GM21786 (cell line): ENCODE data around the gene LRRFIP1.
"Not testable (repeated sequence)": the region's sequence is repeated elsewhere in the genome, so short reads cannot be mapped to it uniquely, and the experiment has no call there.

Source experiments
- ATAC-seq: cut with Tn5 transposase; IDR thresholded peaks from one replicate; pipeline ENCODE4 v1.9.1; 2021; ENCODE audit not compliant: unreplicated experiment

LRRFIP1 gene, protein sequence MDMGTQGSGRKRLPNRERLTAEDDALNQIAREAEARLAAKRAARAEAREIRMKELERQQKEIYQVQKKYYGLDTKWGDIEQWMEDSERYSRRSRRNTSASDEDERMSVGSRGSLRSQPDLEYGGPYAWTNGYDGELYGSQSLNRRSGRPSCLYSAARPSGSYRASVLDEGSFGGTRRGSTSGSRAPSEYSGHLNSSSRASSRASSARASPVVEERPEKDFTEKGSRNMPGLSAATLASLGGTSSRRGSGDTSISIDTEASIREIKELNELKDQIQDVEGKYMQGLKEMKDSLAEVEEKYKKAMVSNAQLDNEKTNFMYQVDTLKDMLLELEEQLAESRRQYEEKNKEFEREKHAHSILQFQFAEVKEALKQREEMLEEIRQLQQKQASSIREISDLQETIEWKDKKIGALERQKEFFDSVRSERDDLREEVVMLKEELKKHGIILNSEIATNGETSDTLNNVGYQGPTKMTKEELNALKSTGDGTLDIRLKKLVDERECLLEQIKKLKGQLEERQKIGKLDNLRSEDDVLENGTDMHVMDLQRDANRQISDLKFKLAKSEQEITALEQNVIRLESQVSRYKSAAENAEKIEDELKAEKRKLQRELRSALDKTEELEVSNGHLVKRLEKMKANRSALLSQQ

DNA sequence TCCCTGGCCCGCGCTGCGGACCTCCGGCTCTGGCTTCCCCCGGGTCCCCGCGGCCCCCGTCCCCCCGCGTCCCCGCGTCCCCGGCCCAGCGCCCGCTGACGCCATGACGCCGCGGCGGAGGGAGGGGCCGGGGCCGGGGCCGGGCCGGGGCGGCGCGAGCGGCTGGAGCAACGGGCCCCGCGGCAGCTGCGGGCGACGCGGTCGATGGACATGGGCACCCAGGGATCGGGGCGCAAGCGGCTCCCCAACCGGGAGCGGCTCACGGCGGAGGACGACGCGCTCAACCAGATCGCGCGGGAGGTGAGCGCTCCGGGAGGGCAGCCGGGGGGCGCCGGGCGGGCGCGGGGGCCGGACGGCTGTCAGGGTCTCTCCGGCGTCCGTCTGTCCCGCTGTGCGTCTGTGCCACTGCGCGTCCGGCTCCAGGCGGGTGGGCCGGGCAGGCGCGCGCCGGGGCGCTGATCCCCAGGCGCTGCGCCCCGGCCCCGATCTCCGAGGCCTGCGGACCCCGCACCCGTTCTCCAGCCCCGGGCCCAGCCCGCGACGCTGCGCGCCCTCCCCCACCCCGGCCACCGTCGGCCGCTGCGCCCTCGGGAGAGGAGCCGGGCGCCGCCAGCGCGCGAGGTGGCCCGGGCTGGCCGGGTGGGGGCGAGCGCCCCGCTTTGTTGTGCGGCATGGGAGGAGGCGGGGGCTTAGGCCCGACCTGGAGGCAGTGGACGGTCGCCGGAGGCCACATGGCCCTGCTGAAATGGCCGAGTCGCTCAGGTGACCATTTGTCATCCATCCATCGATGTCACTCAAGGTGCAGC, at the start of gene LRRFIP1:
LRRFIP1 (plus strand) TSS at position 147 of the 806 bp plus-strand sequence; CDS start at position 205, 58 bp downstream.
- ATAC-seq = no peak

DNA sequence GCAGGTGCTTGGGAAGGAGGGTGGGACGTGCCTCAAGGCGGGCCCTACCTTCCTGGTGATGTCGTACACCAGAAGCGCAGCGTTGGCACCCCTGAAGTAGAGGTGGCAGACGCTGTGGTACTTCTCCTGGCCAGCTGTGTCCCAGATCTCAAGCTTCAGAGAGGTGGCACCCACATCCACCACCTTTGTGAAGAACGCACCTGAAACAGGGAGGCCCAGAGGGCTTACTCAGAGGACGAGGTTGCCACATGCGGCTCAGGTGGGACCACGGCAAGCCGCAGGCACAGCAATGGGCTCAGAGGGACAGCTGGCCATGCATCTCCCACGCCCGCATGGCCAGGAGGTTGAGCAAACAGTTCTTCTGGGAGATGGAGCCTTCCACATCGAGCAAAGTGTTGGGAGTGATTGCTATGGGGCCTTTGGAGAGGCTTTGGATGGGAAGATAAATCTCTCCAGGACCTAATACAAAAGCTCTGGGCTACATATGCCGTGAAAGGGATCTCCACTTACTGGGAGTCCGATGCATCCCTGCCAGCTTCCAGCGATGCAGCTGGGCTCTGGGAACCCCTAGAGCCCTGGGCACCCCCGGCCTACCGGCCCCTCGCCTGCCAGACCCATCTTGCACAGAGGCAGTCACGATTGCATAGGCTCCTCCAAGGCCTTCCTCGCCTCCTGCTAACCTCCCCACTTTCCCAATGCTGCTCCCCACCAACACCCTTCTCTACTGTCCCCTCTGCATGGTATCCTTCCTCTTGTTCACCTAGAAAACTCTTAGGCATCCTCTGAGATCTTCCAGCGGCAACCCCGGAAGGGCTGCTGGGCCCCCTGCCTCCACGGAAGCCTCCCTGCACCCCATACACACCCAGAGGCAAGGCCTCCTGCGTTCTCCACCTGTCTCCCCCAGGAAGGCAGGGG, 49.2 kb upstream of the LRRFIP1 start:
- no peak for ATAC-seq

DNA sequence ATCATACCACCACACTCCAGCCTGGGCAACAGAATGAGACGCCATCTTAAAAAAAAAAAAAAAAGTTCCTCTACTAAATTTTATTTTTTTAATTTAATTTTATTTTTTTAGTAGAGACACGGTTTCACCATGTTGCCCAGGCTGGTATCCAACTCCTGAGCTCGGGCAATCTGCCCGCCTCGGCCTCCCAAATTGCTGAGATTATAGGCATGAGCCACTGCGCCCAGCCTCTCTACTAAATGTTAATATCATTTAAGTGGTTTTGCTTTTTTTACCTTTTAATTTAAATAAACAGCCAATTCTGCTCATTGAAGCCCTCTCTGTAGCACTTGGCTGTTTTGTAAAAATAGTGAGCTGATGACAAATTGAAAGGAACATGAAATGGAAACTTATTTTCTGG, 46.1 kb upstream of the LRRFIP1 start:
- ATAC-seq = no peak

DNA sequence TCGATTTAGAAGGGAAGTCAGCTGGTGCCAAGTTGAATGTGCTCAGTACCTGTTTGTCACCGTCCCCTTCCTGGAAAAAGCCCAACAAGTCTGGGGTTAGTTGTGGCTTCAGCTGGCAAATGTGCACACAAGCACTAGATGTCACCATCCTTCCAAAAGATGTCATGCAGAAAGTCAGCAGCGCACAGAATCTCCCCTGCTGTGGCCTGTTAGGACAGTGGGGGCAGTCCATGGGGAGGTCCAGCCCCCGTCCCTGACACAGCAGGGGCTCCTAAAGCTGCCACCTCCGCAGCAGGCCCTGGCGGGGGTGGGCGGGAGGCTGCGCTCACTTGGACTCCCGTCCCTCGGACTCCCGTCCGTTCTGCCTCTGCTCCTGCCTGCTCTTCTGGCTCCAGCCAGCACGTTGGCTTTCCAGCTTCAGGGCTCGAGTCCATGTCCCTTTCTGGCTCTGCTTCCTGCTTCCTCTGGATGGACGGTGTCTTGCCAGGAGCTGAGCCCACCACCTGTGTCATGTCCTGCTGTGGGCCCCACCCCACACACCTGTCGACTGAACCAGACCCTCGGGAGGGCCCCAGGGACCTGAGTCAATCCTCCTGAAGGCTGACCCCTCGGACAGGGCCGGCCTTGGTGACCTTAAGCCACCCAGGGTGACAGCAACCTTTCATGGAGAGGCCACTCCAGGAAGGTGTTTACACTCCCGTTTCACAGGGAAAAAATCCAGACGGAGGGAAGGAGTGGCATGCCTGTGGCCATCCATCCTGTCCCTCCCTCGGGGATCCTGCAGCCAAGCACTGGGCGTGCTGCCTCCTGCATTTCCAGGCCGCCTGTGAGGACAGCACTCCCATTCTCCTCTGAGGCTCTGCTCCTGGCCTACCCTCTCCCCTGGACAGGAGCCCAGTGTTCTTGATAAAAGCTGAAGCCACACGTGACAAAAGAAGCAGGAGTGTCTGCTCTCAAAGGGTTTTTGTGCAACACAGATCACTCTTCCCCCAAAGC, 45.3 kb upstream of the LRRFIP1 start:
- ATAC-seq = peak; percentile 48

DNA sequence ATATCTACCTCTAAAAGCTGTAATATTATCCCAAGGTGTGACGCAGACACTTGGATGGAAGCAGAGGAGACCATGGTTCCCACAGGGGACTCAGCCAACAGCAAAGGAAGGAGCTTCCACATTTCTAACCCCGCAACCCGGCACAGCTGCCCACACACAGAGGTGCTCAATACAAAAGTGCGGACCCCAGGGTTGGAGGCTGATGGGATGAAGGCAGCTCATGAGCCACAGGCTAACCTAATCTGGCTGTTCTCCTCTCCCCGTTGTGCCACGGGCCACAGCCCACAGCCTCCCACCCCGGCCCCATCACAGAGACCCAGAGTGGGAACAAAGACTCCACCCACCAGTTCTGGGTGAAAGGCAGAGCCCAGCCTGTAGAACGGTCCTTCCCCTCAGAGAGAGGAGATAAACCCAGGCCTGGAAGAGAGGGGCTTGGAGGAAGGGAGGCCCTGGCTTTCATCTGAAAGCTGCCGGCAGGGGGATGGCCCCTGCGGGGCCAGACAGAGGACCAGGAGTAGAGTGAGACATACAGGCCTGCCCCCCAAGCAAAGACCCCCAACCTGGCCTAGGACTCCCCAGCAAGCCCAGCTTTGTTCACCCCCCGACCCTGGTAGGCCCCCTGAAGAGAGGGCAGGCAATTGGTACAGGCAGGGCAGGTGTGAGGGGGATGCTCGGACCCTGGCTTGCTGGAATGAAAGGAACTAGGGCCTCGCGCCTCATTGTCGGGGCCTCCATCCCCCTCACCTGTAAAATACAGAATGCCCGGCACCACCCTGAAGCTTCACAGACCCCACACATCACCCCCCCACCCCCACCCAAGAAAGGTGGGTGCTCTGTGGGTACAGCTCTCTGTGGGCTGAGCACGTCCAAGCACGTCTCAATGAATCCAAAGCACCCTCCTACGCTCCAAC, 43.7 kb upstream of the LRRFIP1 start:
- no peak for ATAC-seq

DNA sequence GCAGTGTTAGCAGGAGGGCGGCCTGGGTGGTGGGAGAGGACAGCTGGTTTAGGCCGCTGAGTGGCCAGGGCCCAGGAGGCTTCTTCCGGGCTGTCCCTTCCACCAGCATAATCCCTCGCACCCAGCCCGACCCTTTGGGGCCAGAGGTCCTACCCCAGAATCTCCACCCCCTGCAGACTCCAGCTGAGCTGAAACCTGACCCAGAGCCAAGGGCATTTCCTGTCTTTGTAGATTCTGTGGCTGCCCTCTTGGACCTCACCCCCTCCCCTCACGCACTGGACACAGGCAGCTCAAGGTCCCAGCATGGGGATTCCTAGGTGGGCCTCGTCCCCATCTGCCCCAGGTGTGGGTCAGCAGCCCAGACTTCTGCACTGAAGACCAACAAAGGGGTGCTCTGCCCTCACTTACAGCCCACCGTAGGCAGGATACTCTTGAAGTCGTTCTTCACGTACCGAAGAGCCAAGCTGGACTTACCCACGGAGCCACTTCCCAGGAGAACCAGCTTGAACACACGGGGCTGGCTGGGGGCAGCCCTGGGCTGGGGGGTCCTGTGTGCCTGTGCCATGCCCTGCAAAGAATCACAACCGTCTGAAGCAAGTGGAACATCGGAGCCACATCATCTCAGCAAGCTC, 41.7 kb upstream of the LRRFIP1 start:
- no peak for ATAC-seq

DNA sequence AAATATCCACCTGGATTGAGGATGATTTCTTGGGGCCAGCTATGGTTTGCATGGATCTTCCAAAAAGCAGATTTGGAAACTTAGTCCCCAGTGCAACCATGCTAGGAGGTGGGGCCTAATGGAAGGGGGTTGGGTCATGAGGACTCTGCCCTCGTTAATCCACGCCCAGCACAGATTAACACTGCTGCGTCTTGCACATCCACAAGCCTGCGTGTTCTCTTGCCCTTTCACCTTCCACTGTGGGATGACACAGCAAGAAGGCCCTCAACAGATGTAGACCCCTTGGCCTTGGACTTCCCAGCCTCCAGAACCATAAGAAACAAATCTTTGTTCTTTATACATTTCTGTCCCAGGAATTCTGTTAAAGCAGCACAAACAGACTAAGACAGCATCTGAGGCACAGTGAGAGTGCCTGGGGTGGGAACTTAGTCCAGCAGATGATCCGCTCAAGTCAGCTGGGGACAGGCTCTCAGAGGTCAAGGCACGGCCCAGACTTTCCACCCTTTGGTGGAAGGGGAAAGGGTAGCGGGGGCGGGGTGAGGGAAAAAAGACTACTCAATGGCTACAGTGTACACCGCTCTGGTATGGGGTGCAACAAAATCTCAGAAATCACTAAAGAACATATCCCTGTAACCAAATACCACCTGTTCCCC, 39.2 kb upstream of the LRRFIP1 start:
- no peak for ATAC-seq

DNA sequence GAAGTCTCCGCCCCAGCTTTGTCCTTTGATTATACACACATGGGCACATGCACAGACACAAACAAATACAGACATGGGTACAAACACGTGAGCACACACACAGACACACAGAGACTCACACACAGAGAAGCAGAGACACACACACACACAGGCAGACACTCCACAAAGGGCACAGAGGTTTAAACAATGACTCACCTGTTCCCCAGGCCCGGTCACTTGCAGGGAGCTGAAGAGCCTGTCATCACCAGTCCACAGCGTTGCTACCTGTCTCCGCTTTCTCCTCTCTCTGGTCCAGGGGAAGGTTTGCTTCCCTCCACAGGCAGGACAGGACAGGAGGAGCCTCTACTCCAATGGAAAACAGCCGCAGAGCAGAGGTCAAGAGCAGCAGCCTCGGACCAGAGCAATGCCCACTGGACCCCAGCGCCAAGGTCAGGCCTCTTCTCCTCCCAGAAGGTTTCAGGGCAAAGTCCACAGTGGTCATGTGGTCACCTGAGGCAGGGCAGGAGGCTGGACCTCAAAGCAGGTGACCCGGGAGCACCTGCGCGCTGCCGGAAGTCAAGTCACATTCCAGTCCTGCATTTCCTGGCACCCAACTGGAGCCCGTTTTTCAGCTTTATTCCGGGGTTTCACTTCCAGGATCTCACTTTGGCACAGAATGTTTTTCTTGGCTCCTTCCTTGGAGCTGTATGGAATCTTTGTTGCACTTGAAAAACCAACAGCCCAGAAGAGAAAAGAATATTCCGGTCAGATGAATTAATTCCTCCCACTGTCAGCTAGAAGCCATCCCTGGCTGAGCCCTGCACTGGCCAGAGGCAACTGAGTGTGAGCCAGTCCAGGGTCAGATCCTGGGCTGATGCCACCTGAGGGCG, 36.9 kb upstream of the LRRFIP1 start, which contains the start of gene RAB17:
RAB17 (minus strand) TSS at position 463 of the 869 bp plus-strand sequence. CDS start 4,580 bp downstream, outside the sequence.
- no peak for ATAC-seq

DNA sequence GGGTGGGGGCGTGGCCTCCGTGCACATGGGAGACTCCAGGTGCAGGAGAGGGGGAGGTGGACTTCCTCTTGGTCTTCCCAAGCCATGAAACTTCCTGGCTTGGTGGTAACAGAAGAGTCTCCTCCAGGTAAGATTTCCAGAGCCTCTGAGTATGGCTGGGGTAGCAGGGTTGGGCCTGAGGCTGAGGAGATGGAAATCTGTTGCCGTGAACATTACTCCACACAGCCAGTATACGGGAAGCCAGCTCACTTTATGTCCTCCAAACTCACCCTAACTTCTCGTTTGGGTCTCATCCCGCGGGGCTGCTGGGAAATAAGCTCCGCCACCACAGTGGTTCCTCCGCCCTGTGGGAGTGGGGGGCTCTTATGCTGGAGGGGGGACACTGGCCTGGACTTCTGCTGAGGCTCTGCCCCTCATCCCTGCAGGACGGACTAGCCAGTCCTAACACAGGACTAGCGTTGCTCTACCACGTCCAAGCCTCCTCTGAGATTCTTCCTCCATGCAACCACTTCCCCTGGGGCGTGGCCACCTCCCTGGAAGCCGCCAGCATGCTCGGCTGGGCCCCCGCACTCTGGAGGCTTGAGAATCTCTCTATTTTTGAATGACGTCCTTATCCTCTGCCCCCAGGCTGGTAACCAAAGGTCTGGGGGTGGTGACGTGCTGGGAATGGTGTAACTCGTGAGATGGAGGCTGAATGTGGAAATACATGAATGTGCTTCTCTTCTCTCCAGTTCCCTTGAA, 36.1 kb upstream of the LRRFIP1 start:
- no peak for ATAC-seq

- no peak for ATAC-seq
Measured at GRCh38 chr2:237592425-237592980, 34.9 kb upstream of the LRRFIP1 start.

DNA sequence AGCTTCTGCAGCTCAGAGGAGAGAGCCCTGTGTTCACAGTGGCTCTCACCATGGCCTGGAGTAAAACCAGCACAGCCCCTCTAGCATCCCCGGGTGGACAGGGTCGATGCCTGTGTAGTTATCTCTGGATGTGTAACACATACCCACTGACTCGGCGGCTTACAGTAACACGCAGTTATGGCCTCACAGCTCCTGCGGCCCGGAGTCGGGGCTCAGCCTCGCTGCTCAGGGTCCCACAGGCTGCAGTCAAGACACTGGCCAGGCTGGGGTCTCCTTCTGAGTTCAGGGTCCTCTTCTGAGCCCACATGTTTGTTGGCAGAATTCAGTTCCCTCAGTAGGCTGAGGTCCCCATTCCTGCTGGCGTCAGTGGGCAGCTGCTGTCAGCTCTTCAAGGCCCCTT, 34.4 kb upstream of the LRRFIP1 start:
- ATAC-seq = no peak

- no peak for ATAC-seq
Measured at GRCh38 chr2:237593596-237594320, 33.6 kb upstream of the LRRFIP1 start.

GRCh38 chr2:237594514-237594871, 32.9 kb upstream of the LRRFIP1 start:
- ATAC-seq = no peak

GRCh38 chr2:237595829-237596519, 31.4 kb upstream of the LRRFIP1 start:
- not testable (repeated sequence) for ATAC-seq
